Large intestine (tissue), 3 donors: Measurements from ENCODE around the gene MAPK13. TPM values are rescaled to one million over a fixed set of nuclear protein-coding genes. Genes with fewer than 3 reads are reported as not detected.
"Not testable (repeated sequence)": the region's sequence is repeated elsewhere in the genome, so short reads cannot be mapped to it uniquely, and the experiment has no call there.

Experiments used
- DNase-seq, 2 donors: peaks; one replicate each; pipeline versions ENCODE4 v3.0.0 to v3.0.0-alpha.2; 2013
- H3K27ac ChIP-seq: one replicate; pipeline ENCODE4 v1.5.1; 2013; ENCODE audit warnings: low read length
- H3K27me3 ChIP-seq: 2 replicates; pipeline ENCODE4 v1.6.1; 2013; ENCODE audit warnings: low read length; ENCODE audit not compliant: control insufficient read depth, insufficient read depth
- H3K36me3 ChIP-seq: 2 replicates; pipeline ENCODE4 v1.6.1; 2013; ENCODE audit warnings: low read length; ENCODE audit not compliant: control insufficient read depth, insufficient read depth
- H3K4me1 ChIP-seq: one replicate; pipeline ENCODE4 v1.6.1; 2013; ENCODE audit warnings: low read length; ENCODE audit not compliant: control insufficient read depth, insufficient read depth
- H3K4me3 ChIP-seq: one replicate; pipeline ENCODE4 v1.5.1; 2013; ENCODE audit warnings: low read length
- H3K9me3 ChIP-seq: one replicate; pipeline ENCODE4 v1.6.1; 2013; ENCODE audit warnings: mild to moderate bottlenecking, low read depth, low read length, moderate library complexity; ENCODE audit not compliant: control insufficient read depth
- WGBS: methylation state at CpG from one replicate; pipeline ENCODE4 v1.1.5; 2013; ENCODE audit warnings: low lambda C conversion rate; ENCODE audit not compliant: insufficient coverage; 5-methylcytosine and 5-hydroxymethylcytosine counted together
- polyA plus RNA-seq: library from polyadenylated mRNA; unstranded; fragments of 120-200 nt; gene quantifications from one replicate; pipeline ENCODE4 v1.2.1, GENCODE V29; 2013

Gene MAPK13
- polyA plus RNA-seq, 1 donor, result 147 TPM

- Histone ChIP-seq H3K4me1 (peaks cover 42% of the 10 kb centered on the region), H3K4me3 (no peak overlapping the region), H3K27ac (peak overlapping the region; percentile 75), H3K9me3 (no peaks in the 10 kb centered on the region), H3K27me3 (no peaks in the 10 kb centered on the region), H3K36me3 (peaks cover 6% of the 10 kb centered on the region)
- no peak for DNase-seq
- no CpG with 5 or more reads among the region's 10 CpGs for WGBS
Measured at GRCh38 chr6:36120539-36120938, 9.8 kb upstream of the MAPK13 start.

GRCh38 chr6:36120979-36121786, 9.1 kb upstream of the MAPK13 start:
- peaks cover 42% of the 10 kb centered on the region for H3K4me1 ChIP-seq
- WGBS, result no CpG with 5 or more reads among the region's 13 CpGs
- no peaks in the 10 kb centered on the region for H3K27me3 ChIP-seq
- peaks cover 6% of the 10 kb centered on the region for H3K36me3 ChIP-seq
- peak overlapping the region; percentile 75 for H3K27ac ChIP-seq
- H3K9me3 ChIP-seq, result no peaks in the 10 kb centered on the region
- peak; percentile 78 to 86 for DNase-seq
- H3K4me3 ChIP-seq, result no peak overlapping the region

- H3K4me3 ChIP-seq, result no peak overlapping the region
- peaks cover 42% of the 10 kb centered on the region for H3K4me1 ChIP-seq
- peak overlapping the region; percentile 75 for H3K27ac ChIP-seq
- no CpG with 5 or more reads among the region's 4 CpGs for WGBS
- H3K27me3 ChIP-seq, result no peaks in the 10 kb centered on the region
- H3K36me3 ChIP-seq, result peaks cover 6% of the 10 kb centered on the region
- H3K9me3 ChIP-seq, result no peaks in the 10 kb centered on the region
- DNase-seq, result no peak
Measured at GRCh38 chr6:36121787-36122494, 8.4 kb upstream of the MAPK13 start.

GRCh38 chr6:36122495-36123269, 7.6 kb upstream of the MAPK13 start:
- Histone ChIP-seq H3K4me1 (peaks cover 41% of the 10 kb centered on the region), H3K4me3 (no peak overlapping the region), H3K27ac (no peak overlapping the region), H3K27me3 (no peaks in the 10 kb centered on the region), H3K9me3 (no peaks in the 10 kb centered on the region), H3K36me3 (peaks cover 4% of the 10 kb centered on the region)
- no peak for DNase-seq
- WGBS, result 86% methylated on average over 3 of the region's 11 CpGs

- peaks cover 4% of the 10 kb centered on the region for H3K36me3 ChIP-seq
- no CpG with 5 or more reads among the region's 10 CpGs for WGBS
- peaks cover 36% of the 10 kb centered on the region for H3K4me1 ChIP-seq
- H3K9me3 ChIP-seq, result no peaks in the 10 kb centered on the region
- H3K4me3 ChIP-seq, result no peak overlapping the region
- no peaks in the 10 kb centered on the region for H3K27me3 ChIP-seq
- DNase-seq, result peak; percentile 74 to 75
- no peak overlapping the region for H3K27ac ChIP-seq
Measured at GRCh38 chr6:36123270-36124139, 6.8 kb upstream of the MAPK13 start.

- not testable (repeated sequence) for H3K27me3 ChIP-seq, H3K27ac ChIP-seq, H3K36me3 ChIP-seq, H3K4me3 ChIP-seq, DNase-seq, H3K9me3 ChIP-seq
- peaks cover 37% of the 10 kb centered on the region for H3K4me1 ChIP-seq
- 90% methylated on average over 2 of the region's 8 CpGs for WGBS
Measured at GRCh38 chr6:36124346-36124745, 6.0 kb upstream of the MAPK13 start.

GRCh38 chr6:36124881-36125280, 5.4 kb upstream of the MAPK13 start:
- no CpG with 5 or more reads among the region's 3 CpGs for WGBS
- Histone ChIP-seq H3K4me3 (no peak overlapping the region), H3K9me3 (no peaks in the 10 kb centered on the region), H3K27me3 (no peaks in the 10 kb centered on the region), H3K36me3 (peaks cover under 1% of the 10 kb centered on the region), H3K4me1 (peaks cover 37% of the 10 kb centered on the region), H3K27ac (no peak overlapping the region)
- no peak for DNase-seq

- peaks cover 35% of the 10 kb centered on the region for H3K4me1 ChIP-seq
- no peak overlapping the region for H3K4me3 ChIP-seq
- H3K9me3 ChIP-seq, result no peaks in the 10 kb centered on the region
- no CpG with 5 or more reads among the region's 8 CpGs for WGBS
- H3K36me3 ChIP-seq, result no peaks in the 10 kb centered on the region
- H3K27ac ChIP-seq, result no peak overlapping the region
- no peak for DNase-seq
- no peaks in the 10 kb centered on the region for H3K27me3 ChIP-seq
Measured at GRCh38 chr6:36125575-36125974, 4.7 kb upstream of the MAPK13 start.

- no peaks in the 10 kb centered on the region for H3K27me3 ChIP-seq
- no peak for DNase-seq
- H3K9me3 ChIP-seq, result no peaks in the 10 kb centered on the region
- H3K27ac ChIP-seq, result no peak overlapping the region
- H3K4me3 ChIP-seq, result no peak overlapping the region
- WGBS, result no CpG with 5 or more reads among the region's 2 CpGs
- H3K36me3 ChIP-seq, result no peaks in the 10 kb centered on the region
- H3K4me1 ChIP-seq, result peaks cover 30% of the 10 kb centered on the region
Measured at GRCh38 chr6:36126121-36126520, 4.2 kb upstream of the MAPK13 start.
